ENCODE data around the gene SCO1. TPM values are rescaled to one million over a fixed set of nuclear protein-coding genes. Genes with fewer than 3 reads are reported as not detected.

The SCO1 gene
- total and polyA plus RNA-seq, 7 donors, result 12.2 to 37.5 (median 22.1) TPM

GRCh38 chr17:10622617-10623485, 74.5 kb downstream of the SCO1 start:
- Histone ChIP-seq H3K4me3 (no peak overlapping the region), H3K9me3 (no peaks in the 10 kb centered on the region), H3K27me3 (no peaks in the 10 kb centered on the region), H3K27ac (no peak overlapping the region), H3K36me3 (no peaks in the 10 kb centered on the region), H3K4me1 (peaks cover 0 to 6% (median 2%) of the 10 kb centered on the region in 4 donors)
- intact Hi-C loops (cut with DNase I), result no loop called here
- no peak for TF ChIP-seq CTCF (IDR thresholded peaks at IDR 0.05)
- TF ChIP-seq POLR2AphosphoS5 (IDR thresholded peaks at IDR 0.05), result no peak
- no peak for TF ChIP-seq POLR2A (IDR thresholded peaks at IDR 0.05)
- TF ChIP-seq EP300 (IDR thresholded peaks at IDR 0.05), result no peak
- DNase-seq, result no peak
- 86 to 88% methylated on average over 14 of the region's 14 CpGs for WGBS, 2 donors

Other genes starting within 250 kb of the SCO1 start
- not detected for gene MYH4, start 228.0 kb downstream of the SCO1 start, total RNA-seq
- gene MYH4, start 228.0 kb downstream of the SCO1 start, polyA plus RNA-seq, result under 1 TPM in 1 of 3 donors, not detected in 2; 0.03 TPM
- under 1 TPM in 1 of 4 donors, not detected in 3; 0.55 TPM for gene MYH1, start 179.0 kb downstream of the SCO1 start, total RNA-seq
- under 1 TPM in 2 of 3 donors, not detected in 1; 0.01 to 0.60 TPM for gene MYH1, start 179.0 kb downstream of the SCO1 start, polyA plus RNA-seq
- gene MYH2, start 147.9 kb downstream of the SCO1 start, total RNA-seq, result 1 to 10 TPM in 1 of 4 donors, under 1 TPM in 2, not detected in 1; 0.14 to 2.8 (median 0.36) TPM
- under 1 TPM in 1 of 3 donors, not detected in 2; 0.60 TPM for gene MYH2, start 147.9 kb downstream of the SCO1 start, polyA plus RNA-seq
- 100 to 1,000 TPM in 1 of 4 donors, 1 to 10 TPM in 2, under 1 TPM in 1; 0.82 to 108 (median 2.0) TPM for gene MYH3, start 40.2 kb downstream of the SCO1 start, total RNA-seq
- 1 to 10 TPM in 2 of 3 donors, under 1 TPM in 1; 0.23 to 2.9 (median 1.2) TPM for gene MYH3, start 40.2 kb downstream of the SCO1 start, polyA plus RNA-seq
- 10 to 100 TPM in 3 of 4 donors, 1 to 10 TPM in 1; 7.6 to 16.6 (median 15.3) TPM for gene ADPRM, start 61 bp upstream of the SCO1 start, total RNA-seq
- 10 to 100 TPM in 2 of 3 donors, 1 to 10 TPM in 1; 7.4 to 11.4 (median 10.7) TPM for gene ADPRM, start 61 bp upstream of the SCO1 start, polyA plus RNA-seq
- gene TMEM220, start 32.5 kb upstream of the SCO1 start, total RNA-seq, result 10 to 100 TPM in 2 of 4 donors, 1 to 10 TPM in 2; 9.1 to 16.8 (median 12.2) TPM
- gene TMEM220, start 32.5 kb upstream of the SCO1 start, polyA plus RNA-seq, result 10 to 100 TPM in 2 of 3 donors, 1 to 10 TPM in 1; 8.3 to 22.7 (median 13.2) TPM
- gene TMEM238L, start 106.6 kb upstream of the SCO1 start, total RNA-seq, result not detected
- 100 to 1,000 TPM in 1 of 3 donors, 10 to 100 TPM in 2; 43.2 to 130 (median 97.8) TPM for gene TMEM238L, start 106.6 kb upstream of the SCO1 start, polyA plus RNA-seq
- 10 to 100 TPM in 1 of 4 donors, 1 to 10 TPM in 3; 3.1 to 10.3 (median 5.3) TPM for gene PIRT, start 140.6 kb upstream of the SCO1 start, total RNA-seq
- 1 to 10 TPM in 1 of 3 donors, under 1 TPM in 2; 0.46 to 3.6 (median 0.60) TPM for gene PIRT, start 140.6 kb upstream of the SCO1 start, polyA plus RNA-seq

All from sigmoid colon (tissue), 7 donors.